Suppressor macrophage treated with lipopolysaccharide for 4 hours (primary cell): ENCODE data around the gene IKZF4.
A peak's percentile ranks its signal among the peaks of the same experiment; 100 is the strongest.
"Not testable (repeated sequence)": the region's sequence is repeated elsewhere in the genome, so short reads cannot be mapped to it uniquely, and the experiment has no call there.

Experiments used
- DNase-seq: peaks from one replicate; pipeline ENCODE4 v3.0.0-alpha.2; 2020

The IKZF4 gene

DNA sequence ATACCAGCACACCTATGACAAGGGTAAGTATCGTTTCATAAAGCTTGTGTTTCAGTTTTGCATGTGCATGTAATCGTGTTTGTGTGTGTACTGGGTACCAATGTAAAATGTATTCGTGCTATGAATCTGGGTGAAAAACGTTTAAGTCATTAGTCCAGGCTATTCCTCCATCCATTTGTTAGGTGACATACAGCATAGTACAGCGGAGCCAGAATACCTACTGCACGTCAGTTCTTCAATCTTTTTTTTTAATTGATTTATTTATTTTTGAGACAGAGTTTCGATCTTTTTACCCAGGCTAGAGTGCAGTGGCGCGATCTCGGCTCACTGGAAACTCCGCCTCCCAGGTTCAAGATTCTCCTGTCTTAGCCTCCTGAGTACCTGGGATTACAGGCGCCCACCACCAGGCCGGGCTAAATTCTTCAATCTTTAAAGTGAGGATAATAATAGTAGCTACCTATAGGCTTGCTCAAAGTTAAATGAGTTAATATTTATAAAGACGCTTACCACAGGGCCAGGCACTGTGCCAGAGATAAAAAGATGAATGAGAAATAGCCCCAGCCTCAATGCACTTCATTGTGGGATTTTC lies 20.2 kb downstream of the IKZF4 start:
- no peak for DNase-seq

- DNase-seq: peak; percentile 97
Observed at GRCh38 chr12:56041552-56042429, 20.9 kb downstream of the IKZF4 start, which contains the start of gene RPS26. RPS26 (plus strand) TSS chr12:56041918; CDS start chr12:56042167, 249 bp downstream.

GRCh38 chr12:56042430-56042813 lies 21.6 kb downstream of the IKZF4 start:
- not testable (repeated sequence) for DNase-seq

DNA sequence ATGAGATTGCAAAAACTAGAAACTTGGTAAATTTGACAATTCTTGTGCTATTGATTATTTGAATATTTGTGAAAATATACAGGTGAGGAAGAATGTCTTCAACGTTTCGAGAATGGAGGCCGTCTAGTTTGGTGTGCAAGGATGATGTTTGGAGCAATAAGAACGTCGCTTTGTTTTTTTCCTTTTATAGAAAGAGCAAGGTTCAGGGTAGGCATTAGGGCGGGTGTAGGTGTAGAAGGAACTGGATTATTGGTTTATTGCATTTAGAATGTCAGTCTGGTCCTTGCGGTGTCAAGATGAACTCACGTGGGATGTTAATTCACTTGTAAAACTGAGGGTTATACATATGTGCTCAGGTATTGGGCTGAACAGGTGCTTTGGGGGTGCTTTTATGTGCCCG lies 22.0 kb downstream of the IKZF4 start:
- DNase-seq: no peak

DNA sequence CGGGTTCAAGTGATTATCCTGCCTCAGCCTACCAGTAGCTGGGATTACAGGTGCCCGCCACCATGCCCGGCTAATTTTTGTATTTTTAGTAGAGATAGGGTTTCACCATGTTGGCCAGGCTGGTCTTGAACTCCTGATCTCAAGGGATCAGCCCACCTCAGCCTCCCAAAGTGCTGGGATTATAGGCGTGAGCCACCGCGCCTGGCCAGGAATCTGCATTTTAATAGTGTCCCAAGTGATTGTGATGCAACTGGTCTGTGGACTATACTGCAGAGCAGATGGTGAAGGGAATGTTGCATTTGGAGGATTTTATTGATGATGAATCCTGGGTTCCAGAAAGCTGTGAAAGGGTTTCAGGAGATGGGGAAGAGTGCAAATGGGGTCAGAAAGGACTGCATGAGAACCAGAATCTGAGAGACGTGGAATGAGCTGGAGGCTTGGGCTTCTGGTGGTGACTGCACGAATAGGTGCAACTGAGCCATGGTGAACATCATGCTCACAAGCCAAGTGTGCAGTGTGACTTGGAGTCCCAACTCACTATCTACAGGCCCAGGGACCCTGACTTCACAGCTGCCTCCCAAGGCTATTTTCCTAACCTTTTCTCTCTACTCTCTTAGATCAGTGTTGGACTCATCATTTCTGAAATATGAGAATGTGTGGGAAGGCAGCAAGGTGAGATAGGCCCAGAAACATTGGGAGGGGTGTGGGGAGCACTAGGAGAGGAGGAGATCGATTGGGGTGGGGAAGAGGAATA lies 25.4 kb downstream of the IKZF4 start:
- DNase-seq: no peak

- no peak for DNase-seq
Observed at GRCh38 chr12:56053407-56053893, 32.6 kb downstream of the IKZF4 start.

GRCh38 chr12:56059964-56060363 lies 39.1 kb downstream of the IKZF4 start:
- DNase-seq: not testable (repeated sequence)

- no peak for DNase-seq
Observed at GRCh38 chr12:56061982-56062381, 41.1 kb downstream of the IKZF4 start.

DNA sequence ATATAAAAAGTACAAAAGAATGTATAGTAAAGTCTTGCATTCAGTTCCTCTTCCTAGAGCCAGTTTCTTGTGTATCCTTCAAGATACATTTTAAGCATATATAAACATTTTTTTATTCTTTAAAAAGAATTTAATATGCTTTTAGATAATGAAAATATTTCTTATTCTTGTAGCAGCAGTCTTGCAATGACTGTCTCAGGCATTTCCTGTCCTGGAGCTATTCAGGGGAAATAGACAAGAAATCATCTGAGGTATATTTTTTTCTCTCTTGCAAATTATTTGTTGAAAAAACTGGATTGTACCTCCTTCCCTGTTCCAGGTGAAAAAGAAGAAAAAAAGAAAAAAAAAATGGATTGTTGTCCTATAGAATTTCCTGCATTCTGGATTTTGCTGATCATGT lies 42.2 kb downstream of the IKZF4 start:
- DNase-seq: no peak

DNA sequence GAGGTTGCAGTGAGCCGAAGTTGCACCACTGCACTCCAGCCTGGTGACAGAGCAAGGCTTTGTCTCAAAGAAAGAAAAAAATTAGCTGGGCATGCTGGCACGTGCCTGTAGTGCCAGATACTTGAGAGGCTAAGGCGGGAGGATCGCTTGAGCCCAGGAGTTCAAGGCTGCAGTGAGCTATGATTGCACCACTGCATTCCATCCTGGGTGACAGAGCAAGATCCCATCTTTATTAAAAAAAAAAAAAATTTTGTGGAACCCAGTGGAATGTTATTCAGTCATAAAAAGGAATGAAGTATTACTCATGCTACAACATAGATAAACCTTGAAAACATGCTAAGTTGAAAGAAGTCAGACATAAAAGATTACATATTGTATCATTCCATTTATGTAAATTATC lies 50.8 kb downstream of the IKZF4 start:
- DNase-seq: no peak

- DNase-seq: no peak
Observed at GRCh38 chr12:56074396-56074795, 53.6 kb downstream of the IKZF4 start.

DNA sequence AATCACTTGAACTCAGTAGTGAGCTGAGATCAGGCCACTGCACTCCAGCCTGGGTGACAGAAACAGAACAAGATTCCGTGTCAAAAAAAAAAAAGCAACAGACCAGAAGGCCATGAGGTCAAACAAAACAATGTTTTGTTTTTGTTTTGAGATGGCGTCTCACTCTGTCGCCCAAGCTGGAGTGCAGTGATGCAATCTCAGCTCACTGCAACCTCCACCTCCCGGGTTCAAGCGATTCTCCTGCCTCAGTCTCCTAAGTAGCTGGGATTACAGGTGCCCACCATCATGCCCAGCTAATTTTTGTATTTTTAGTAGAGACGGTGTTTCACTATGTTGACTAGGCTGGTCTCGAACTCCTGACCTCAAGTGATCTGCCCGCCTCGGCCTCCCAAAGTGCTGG lies 57.1 kb downstream of the IKZF4 start:
- DNase-seq: not testable (repeated sequence)

- DNase-seq: no peak
Observed at GRCh38 chr12:56078427-56078826, 57.6 kb downstream of the IKZF4 start.

DNA sequence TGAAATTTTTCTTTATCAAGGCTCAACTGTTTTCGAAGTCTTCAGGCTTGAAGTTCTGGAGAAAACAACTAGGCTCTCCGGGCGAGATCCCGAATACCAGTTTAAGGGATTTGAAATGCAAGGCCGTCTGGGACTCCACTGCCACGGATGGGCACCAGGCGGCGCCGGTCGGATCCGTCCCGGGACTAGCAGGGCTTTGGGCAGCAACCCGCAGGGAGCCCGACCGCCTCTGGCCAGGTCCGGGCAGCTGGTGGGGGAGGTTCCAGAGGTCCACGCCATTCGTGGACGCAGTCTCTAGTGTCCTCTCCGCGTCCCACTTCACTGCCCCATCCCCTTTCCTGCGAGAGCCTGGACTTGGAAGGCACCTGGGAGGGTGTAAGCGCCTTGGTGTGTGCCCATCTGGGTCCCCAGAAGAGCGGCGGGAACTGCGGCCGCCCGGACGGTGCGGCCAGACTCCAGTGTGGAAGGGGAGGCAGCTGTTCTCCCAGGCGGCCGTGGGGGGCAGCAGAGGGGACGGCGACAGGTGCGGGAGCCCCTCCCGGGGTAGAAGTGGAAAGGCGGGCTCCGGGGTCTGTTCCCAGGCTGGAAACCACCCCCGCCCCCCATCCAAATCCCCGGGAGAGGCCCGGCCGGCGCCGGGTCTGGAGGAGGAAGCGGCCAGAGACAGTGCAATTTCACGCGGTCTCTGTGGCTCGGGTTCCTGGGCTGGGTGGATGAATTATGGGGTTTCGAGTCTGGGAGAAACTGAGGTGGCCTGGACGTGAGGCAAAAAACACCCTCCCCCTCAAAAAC lies 58.3 kb downstream of the IKZF4 start:
- DNase-seq: peak; percentile 82

DNA sequence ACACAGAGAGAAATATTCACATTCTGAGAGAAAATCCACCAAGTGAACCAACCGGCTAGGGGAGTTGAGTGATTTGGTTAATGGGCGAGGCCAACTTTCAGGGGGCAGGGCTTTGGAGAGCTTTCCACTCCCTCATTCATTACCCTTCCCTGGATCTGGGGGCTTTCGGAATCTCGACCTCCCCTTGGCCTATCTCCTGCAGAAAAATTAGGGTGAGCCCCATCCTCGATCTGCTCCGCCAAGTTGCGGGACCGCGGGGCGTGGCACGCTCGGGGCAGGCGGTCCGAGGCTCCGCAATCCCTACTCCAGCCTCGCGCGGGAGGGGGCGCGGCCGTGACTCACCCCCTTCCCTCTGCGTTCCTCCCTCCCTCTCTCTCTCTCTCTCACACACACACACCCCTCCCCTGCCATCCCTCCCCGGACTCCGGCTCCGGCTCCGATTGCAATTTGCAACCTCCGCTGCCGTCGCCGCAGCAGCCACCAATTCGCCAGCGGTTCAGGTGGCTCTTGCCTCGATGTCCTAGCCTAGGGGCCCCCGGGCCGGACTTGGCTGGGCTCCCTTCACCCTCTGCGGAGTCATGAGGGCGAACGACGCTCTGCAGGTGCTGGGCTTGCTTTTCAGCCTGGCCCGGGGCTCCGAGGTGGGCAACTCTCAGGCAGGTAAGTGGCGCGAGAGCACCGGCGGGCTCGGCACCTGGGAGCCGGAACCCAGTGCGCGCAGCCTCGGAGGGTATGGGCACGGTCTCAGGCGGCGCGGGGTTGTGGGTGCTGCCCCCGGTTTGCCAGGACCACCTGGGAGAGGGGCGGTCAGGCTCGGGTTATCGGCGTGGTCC lies 59.1 kb downstream of the IKZF4 start, which contains the start of gene ERBB3:
Gene ERBB3 (plus strand): TSS at position 443 of the 833 bp plus-strand sequence. CDS start 136 bp downstream, at position 579.
- DNase-seq: peak; percentile 78

GRCh38 chr12:56080556-56081138 lies 59.8 kb downstream of the IKZF4 start:
- DNase-seq: no peak

GRCh38 chr12:56081393-56082347 lies 60.8 kb downstream of the IKZF4 start:
- DNase-seq: no peak

GRCh38 chr12:56082382-56082781 lies 61.5 kb downstream of the IKZF4 start:
- no peak for DNase-seq

DNA sequence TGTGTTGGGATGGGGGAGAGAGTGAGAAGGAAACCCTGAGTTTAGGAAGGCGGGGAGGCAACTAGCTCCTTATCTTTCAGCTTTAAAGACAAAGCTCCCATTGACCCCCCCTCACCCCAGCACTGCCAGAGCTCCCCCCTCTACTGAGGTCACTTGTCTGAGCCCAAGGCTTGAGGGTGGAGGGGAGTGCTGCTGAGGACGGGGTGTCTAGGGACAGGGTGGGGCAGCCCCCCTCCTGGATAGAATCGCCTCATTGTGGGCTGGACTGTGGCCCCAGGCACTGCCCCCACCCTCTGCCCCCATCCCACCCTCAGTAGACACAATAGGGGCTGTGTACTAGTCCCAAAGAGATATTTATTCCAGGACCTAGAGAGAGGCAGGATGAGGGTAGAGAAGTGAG lies 62.1 kb downstream of the IKZF4 start:
- no peak for DNase-seq
